MCF 10A (cell line): ENCODE measurements around the gene PARD3. TPM values are rescaled to one million over a fixed set of nuclear protein-coding genes. Genes with fewer than 3 reads are reported as not detected.

ENCODE experiments used
- BruUV-seq: library from RNA; stranded (reverse); fragments of 400-500 nt; replicated peaks from 2 replicates; lab custom pipeline; 2021; lab: Mats Ljungman, UMichigan
- CTCF ChIA-PET: fragments of 300-600 bp; sonication (Branson Sonifier 250); formaldehyde crosslinking; extraction: SDS; loops from one replicate; lab custom pipeline; 2021; ENCODE audit warnings: antibody characterized with exemption, inconsistent platforms; lab: Yijun Ruan, JAX
- POLR2A ChIA-PET: fragments of 300-600, 350-650 bp; sonication (Branson Sonifier 250); formaldehyde crosslinking; extraction: SDS; loops from one replicate; lab custom pipeline; 2020; ENCODE audit warnings: antibody characterized with exemption, inconsistent platforms; lab: Yijun Ruan, JAX
- DNase-seq: peaks from one replicate; pipeline ENCODE4 v3.0.0-alpha.2; 2018; ENCODE audit not compliant: unreplicated experiment
- H3K27ac Mint-ChIP-seq: one replicate; pipeline ENCODE4 v1.8.0; 2022; ENCODE audit warnings: mild to moderate bottlenecking, low read depth, mixed read lengths; ENCODE audit not compliant: unreplicated experiment
- H3K27me3 Mint-ChIP-seq: one replicate; pipeline ENCODE4 v1.8.0; 2022; ENCODE audit warnings: mixed read lengths; ENCODE audit not compliant: insufficient read depth, unreplicated experiment
- H3K36me3 Mint-ChIP-seq: one replicate; pipeline ENCODE4 v1.8.0; 2022; ENCODE audit warnings: mild to moderate bottlenecking, moderate library complexity, mixed read lengths; ENCODE audit not compliant: insufficient read depth, unreplicated experiment
- H3K4me1 Mint-ChIP-seq: one replicate; pipeline ENCODE4 v1.8.0; 2022; ENCODE audit warnings: mixed read lengths; ENCODE audit not compliant: insufficient read depth, unreplicated experiment
- H3K4me3 Mint-ChIP-seq: one replicate; pipeline ENCODE4 v1.8.0; 2022; ENCODE audit warnings: mild to moderate bottlenecking, moderate library complexity, mixed read lengths; ENCODE audit not compliant: unreplicated experiment
- H3K9me3 Mint-ChIP-seq: one replicate; pipeline ENCODE4 v1.8.0; 2022; ENCODE audit warnings: mixed read lengths; ENCODE audit not compliant: unreplicated experiment
- intact Hi-C: fragments of 100-400 bp; cut with micrococcal nuclease; formaldehyde crosslinking; loops from 2 replicates; pipeline ENCODE4 v1.14.1; 2022
- total RNA-seq: library from RNA; stranded (reverse); gene quantifications from 2 replicates; pipeline ENCODE4 v1.2.3, GENCODE V29; 2022
- TF ChIP-seq, protein P1 (sequence below): fragments of 200-600 bp; IDR thresholded peaks from one replicate; pipeline ENCODE4 v1.8.0; 2022; ENCODE audit warnings: antibody characterized with exemption, mild to moderate bottlenecking; ENCODE audit not compliant: unreplicated experiment

The PARD3 gene
- total RNA-seq, 1 experiment from 2014 or later = 70.0 TPM

DNA sequence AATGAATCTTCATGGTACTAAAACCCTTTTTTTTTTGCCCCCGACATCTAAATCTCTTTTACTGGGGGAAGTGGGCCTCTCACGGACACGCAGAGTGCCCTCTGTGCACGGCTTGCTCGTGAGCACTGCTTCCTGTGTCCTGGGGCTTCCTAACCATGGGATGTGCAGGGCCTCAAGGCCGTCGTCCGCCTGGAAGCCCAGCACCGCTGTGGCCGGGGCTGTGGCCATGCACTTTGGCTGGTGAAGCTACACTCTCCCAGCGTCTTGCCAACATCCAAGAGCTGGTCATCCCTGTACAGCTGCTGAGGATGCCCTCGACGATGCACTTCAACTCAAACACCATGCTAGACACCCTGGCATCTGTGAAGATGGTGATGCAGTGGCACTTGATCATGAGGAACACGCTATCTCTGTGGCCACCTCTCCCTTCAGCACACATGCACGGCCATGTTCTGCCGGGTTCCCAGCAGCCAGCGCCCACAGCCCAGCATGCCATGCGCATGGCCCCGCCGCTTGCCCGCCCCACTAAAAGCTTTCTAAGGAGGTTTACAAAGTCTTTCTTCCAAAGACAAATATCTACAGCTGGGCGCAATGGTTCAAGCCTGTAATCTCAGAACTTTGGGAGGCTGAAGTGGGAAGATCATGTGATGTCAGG, 326.5 kb downstream of the PARD3 start:
- Mint-ChIP-seq H3K27me3 (no peaks in the 10 kb centered on the region), H3K36me3 (peaks cover 18% of the 10 kb centered on the region), H3K4me3 (no peak overlapping the region), H3K27ac (no peak overlapping the region), H3K9me3 (no peaks in the 10 kb centered on the region), H3K4me1 (peaks cover 17% of the 10 kb centered on the region)
- POLR2A ChIA-PET = no interaction called here
- no peak for DNase-seq
- BruUV-seq = no TSS peak
- TF ChIP-seq, protein P1, sequence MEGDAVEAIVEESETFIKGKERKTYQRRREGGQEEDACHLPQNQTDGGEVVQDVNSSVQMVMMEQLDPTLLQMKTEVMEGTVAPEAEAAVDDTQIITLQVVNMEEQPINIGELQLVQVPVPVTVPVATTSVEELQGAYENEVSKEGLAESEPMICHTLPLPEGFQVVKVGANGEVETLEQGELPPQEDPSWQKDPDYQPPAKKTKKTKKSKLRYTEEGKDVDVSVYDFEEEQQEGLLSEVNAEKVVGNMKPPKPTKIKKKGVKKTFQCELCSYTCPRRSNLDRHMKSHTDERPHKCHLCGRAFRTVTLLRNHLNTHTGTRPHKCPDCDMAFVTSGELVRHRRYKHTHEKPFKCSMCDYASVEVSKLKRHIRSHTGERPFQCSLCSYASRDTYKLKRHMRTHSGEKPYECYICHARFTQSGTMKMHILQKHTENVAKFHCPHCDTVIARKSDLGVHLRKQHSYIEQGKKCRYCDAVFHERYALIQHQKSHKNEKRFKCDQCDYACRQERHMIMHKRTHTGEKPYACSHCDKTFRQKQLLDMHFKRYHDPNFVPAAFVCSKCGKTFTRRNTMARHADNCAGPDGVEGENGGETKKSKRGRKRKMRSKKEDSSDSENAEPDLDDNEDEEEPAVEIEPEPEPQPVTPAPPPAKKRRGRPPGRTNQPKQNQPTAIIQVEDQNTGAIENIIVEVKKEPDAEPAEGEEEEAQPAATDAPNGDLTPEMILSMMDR = no peak
- CTCF ChIA-PET = interaction anchor here (0.6 to 0.9 kb wide), 3 partner anchors 40 to 720 kb away, joined by 3 to 4 read pairs (median 3); no protein-coding TSS in a partner anchor
- intact Hi-C loops = no loop called here

DNA sequence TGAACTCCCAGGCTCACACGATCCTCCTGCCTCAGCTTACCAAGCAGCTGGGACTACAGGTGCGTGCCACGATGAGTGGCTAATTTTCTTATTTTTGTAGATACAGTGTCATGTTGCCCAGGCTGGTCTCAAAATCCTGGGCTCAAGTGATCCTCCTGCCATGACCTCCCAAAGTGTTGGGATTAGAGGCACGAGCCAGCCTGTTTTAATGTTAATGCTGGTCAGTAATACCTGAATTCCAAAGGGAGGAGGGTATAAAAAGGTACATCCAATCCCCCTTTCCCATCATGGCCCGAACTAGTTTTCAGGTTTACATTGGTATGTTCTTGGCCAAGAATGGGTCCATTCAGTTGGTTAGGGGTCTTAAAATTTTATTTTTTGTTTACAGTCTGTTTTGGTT, 329.1 kb downstream of the PARD3 start:
- BruUV-seq = no TSS peak
- CTCF ChIA-PET = no interaction called here
- intact Hi-C loops = no loop called here
- peaks cover 30% of the 10 kb centered on the region for H3K36me3 Mint-ChIP-seq
- no peaks in the 10 kb centered on the region for H3K27me3 Mint-ChIP-seq
- H3K9me3 Mint-ChIP-seq = no peaks in the 10 kb centered on the region
- POLR2A ChIA-PET = interaction anchor here (0.7 kb wide), 1 partner anchor 20 kb away, joined by 3 read pairs; no protein-coding TSS in a partner anchor
- peaks cover 22% of the 10 kb centered on the region for H3K4me1 Mint-ChIP-seq
- no peak overlapping the region for H3K27ac Mint-ChIP-seq
- no peak overlapping the region for H3K4me3 Mint-ChIP-seq
- DNase-seq = no peak
- TF ChIP-seq, protein P1 = no peak

DNA sequence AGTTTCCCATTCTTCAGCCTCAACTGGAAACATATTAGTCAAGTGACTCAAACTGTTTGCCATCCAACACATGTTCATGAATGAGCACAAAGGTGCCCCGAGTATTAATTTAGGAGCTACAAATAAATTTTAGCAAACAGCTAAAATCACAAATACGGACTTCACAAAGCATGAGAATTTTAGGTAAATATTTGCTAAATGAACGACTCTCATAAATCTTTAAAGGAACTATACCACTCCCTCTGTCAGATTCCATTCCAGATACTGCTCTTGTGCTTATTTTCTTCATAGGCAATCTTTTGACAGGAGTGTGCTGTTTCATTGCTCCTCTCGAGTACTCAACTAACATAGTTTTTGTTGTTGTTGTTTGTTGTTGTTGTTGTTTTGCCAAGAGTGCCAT, 330.9 kb downstream of the PARD3 start:
- intact Hi-C loops = no loop called here
- no TSS peak for BruUV-seq
- Mint-ChIP-seq H3K36me3 (peaks cover 23% of the 10 kb centered on the region), H3K9me3 (no peaks in the 10 kb centered on the region), H3K27me3 (no peaks in the 10 kb centered on the region), H3K27ac (no peak overlapping the region), H3K4me3 (no peak overlapping the region), H3K4me1 (peaks cover 8% of the 10 kb centered on the region)
- ChIA-PET CTCF (interaction anchor here (0.6 to 0.7 kb wide), 2 partner anchors 108 to 180 kb away, joined by 3 to 4 read pairs; no protein-coding TSS in a partner anchor), POLR2A (no interaction called here)
- no peak for DNase-seq
- TF ChIP-seq, protein P1 = no peak

DNA sequence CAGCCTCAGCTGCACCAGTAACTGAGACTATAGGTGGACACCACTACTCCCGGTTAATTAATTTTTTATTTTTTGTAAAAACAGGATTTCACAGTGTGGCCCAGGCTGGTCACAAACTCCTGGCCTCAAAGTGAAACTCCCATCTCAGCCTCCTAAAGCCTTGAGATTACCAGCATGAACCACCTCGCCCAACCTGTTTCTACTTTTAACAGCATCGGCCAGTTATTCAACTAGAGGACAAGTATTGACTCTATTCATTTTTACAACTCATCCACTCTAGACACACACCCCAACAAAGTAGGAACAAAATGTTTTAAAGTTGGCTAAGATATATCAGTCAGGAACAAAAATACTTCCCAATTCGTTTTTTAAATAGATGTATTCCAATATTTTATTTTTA, 334.8 kb downstream of the PARD3 start:
- intact Hi-C loops = no loop called here
- CTCF ChIA-PET = no interaction called here
- Mint-ChIP-seq H3K9me3 (no peaks in the 10 kb centered on the region), H3K27me3 (no peaks in the 10 kb centered on the region), H3K4me3 (no peak overlapping the region), H3K27ac (no peak overlapping the region), H3K4me1 (peaks cover 15% of the 10 kb centered on the region), H3K36me3 (peaks cover 12% of the 10 kb centered on the region)
- TF ChIP-seq, protein P1 = no peak
- no peak for DNase-seq
- POLR2A ChIA-PET = no interaction called here
- BruUV-seq = no TSS peak
